Smooth muscle cell of trachea (primary cell): ENCODE data around the gene BRPF3. TPM values are rescaled to one million over a fixed set of nuclear protein-coding genes. Genes with fewer than 3 reads are reported as not detected.

Source experiments
- total RNA-seq: library from RNA; depleted of rRNA; stranded (reverse); fragments of >200 nt; gene quantifications from 2 replicates; pipeline ENCODE4 v1.2.1, GENCODE V29; 2014

The BRPF3 gene
- total RNA-seq, result 14.4 and 15.5 TPM in 2 replicates

GRCh38 chr6:36196113-36196879 is at the start of gene BRPF3:
Gene BRPF3, plus strand, starts transcription at chr6:36196744. Its CDS starts 3,579 bp downstream, at chr6:36200323.

GRCh38 chr6:36269834-36270705 is 73.5 kb downstream of the BRPF3 start, which contains the start of gene PNPLA1:
Gene PNPLA1, plus strand, starts transcription at chr6:36270060. Its CDS starts 400 bp downstream, at chr6:36270460.

Other genes with a start within 250 kb of the BRPF3 start
- gene SLC26A8, start 172.1 kb upstream of the BRPF3 start, total RNA-seq, result under 0.01 and 0.87 TPM in 2 replicates
- 65.2 and 78.8 TPM in 2 replicates for gene MAPK14, start 168.9 kb upstream of the BRPF3 start, total RNA-seq
- 11.3 and 13.9 TPM in 2 replicates for gene MAPK13, start 66.2 kb upstream of the BRPF3 start, total RNA-seq
- not detected in 2 replicates for gene PNPLA1, start 73.3 kb downstream of the BRPF3 start, total RNA-seq
- not detected in 2 replicates for gene BNIP5, start 140.1 kb downstream of the BRPF3 start, total RNA-seq
- gene ETV7, start 190.9 kb downstream of the BRPF3 start, total RNA-seq, result 0.29 and 0.99 TPM in 2 replicates
- gene PXT1, start 246.1 kb downstream of the BRPF3 start, total RNA-seq, result not detected in 2 replicates
- 42.8 and 43.6 TPM in 2 replicates for gene KCTD20, start 246.3 kb downstream of the BRPF3 start, total RNA-seq